ENCODE data around the gene PAF1. TPM values are rescaled to one million over a fixed set of nuclear protein-coding genes. Genes with fewer than 3 reads are reported as not detected.

PAF1 gene
- total and polyA plus RNA-seq, 2 of the 13 experiments (the other 11 are each of a cell fraction or from before 2014, with no cell fraction given) = 30.2 to 31.1 TPM

GRCh38 chr19:39406656-39407409 is 15.9 kb upstream of the PAF1 start, which contains the start of gene ZFP36 (continued):
- TF ChIP-seq TIGD3 (CRISPR knock-in tag; IDR thresholded peaks at IDR 0.05; ENCODE audit: borderline replicate concordance) (peak; percentile 31; the same call in 1 of the 2 replicates), LRRFIP1 (CRISPR knock-in tag; conservative IDR thresholded peaks at IDR 0.05) (0 out of 2 replicates have a peak, but pooled peaks have one; percentile 42), ZNF296 (CRISPR knock-in tag; conservative IDR thresholded peaks at IDR 0.05) (0 out of 2 replicates have a peak, but pooled peaks have one; percentile 19), ZNF687 (CRISPR knock-in tag; IDR thresholded peaks at IDR 0.05) (peak; percentile 75), ZNF501 (CRISPR knock-in tag; IDR thresholded peaks at IDR 0.05) (peak; percentile 87), ZFP91 (CRISPR knock-in tag; IDR thresholded peaks at IDR 0.05; ENCODE audit: borderline replicate concordance) (peak; percentile 69; the same call in 1 of the 2 replicates), KLF12 (CRISPR knock-in tag; IDR thresholded peaks at IDR 0.05; ENCODE audit: borderline replicate concordance) (peak; percentile 28; the same call in 1 of the 2 replicates), ZNF83 (CRISPR knock-in tag; IDR thresholded peaks at IDR 0.05; ENCODE audit: borderline replicate concordance) (0 out of 2 replicates have a peak, but pooled peaks have one; percentile 52), PAF1 (CRISPR knock-in tag; IDR thresholded peaks at IDR 0.05) (no peak), PCBP1 (IDR thresholded peaks at IDR 0.05; ENCODE audit: borderline replicate concordance, low read depth, low read length) (no peak), ZNF7 (CRISPR knock-in tag; IDR thresholded peaks at IDR 0.05) (no peak), ZNF451 (CRISPR knock-in tag; IDR thresholded peaks at IDR 0.05) (0 out of 2 replicates have a peak, but pooled peaks have one; percentile 54), MXD3 (CRISPR knock-in tag; IDR thresholded peaks at IDR 0.05) (no peak), PHF5A (CRISPR knock-in tag; IDR thresholded peaks at IDR 0.05; ENCODE audit: low read depth, unreplicated experiment) (no peak), PRMT3 (CRISPR knock-in tag; IDR thresholded peaks at IDR 0.05; ENCODE audit: borderline replicate concordance, low read depth) (peak; percentile 76; the same call in 1 of the 2 replicates), GABPB1 (CRISPR knock-in tag; IDR thresholded peaks at IDR 0.05) (peak; percentile 61; the same call in 1 of the 2 replicates), PCBP2 (optimal IDR thresholded peaks at IDR 0.05; ENCODE audit: low read depth, low read length, poor library complexity, severe bottlenecking) (no peak), TBX3 (IDR thresholded peaks at IDR 0.05; ENCODE audit: borderline replicate concordance) (no peak)

Data from HepG2 (cell line).